HepG2 (cell line): ENCODE data around the gene TRH. TPM values are rescaled to one million over a fixed set of nuclear protein-coding genes. Genes with fewer than 3 reads are reported as not detected.

Source experiments
- FOXA3 ChIP-seq: IDR thresholded peaks from 2 replicates; pipeline ENCODE4 v1.6.1; 2016; ENCODE audit warnings: missing genetic modification reagents, missing compliant biosample characterization
- FOXK2 ChIP-seq: fragments of 450-650 bp; IDR thresholded peaks from 2 replicates; pipeline ENCODE4 v1.6.1; 2016
- GATAD2A ChIP-seq: IDR thresholded peaks from 2 replicates; pipeline ENCODE4 v1.6.1; 2016
- IRX3 ChIP-seq: sonication (generic); formaldehyde crosslinking; IDR thresholded peaks from 2 replicates; pipeline ENCODE4 v1.8.1; 2023; ENCODE audit warnings: mild to moderate bottlenecking, low read depth, missing genetic modification reagents, borderline replicate concordance
- KDM5A ChIP-seq: fragments of 200-600 bp; sonication (generic); IDR thresholded peaks from 2 replicates; pipeline ENCODE4 v1.7.0; 2018; ENCODE audit warnings: antibody characterized with exemption, mild to moderate bottlenecking, low read length, borderline replicate concordance
- KIAA2018 ChIP-seq: sonication (generic); formaldehyde crosslinking; IDR thresholded peaks from 2 replicates; pipeline ENCODE4 v1.5.0; 2020; ENCODE audit warnings: mild to moderate bottlenecking, missing genetic modification reagents, borderline replicate concordance
- KLF13 ChIP-seq: sonication (generic); formaldehyde crosslinking; IDR thresholded peaks from 2 replicates; pipeline ENCODE4 v1.4.0; 2020; ENCODE audit warnings: mild to moderate bottlenecking, missing genetic modification reagents
- MTERF4 ChIP-seq: sonication (generic); formaldehyde crosslinking; IDR thresholded peaks from 2 replicates; pipeline ENCODE4 v1.8.0; 2023; ENCODE audit warnings: mild to moderate bottlenecking, missing genetic modification reagents
- PCBP1 ChIP-seq: fragments of 200-400 bp; formaldehyde crosslinking; IDR thresholded peaks from 2 replicates; pipeline ENCODE4 v1.6.1; 2017; ENCODE audit warnings: mild to moderate bottlenecking, low read depth, low read length, borderline replicate concordance
- RARA ChIP-seq: IDR thresholded peaks from 2 replicates; pipeline ENCODE4 v1.6.1; 2016; ENCODE audit warnings: missing genetic modification reagents, missing compliant biosample characterization
- RFXANK ChIP-seq: IDR thresholded peaks from 2 replicates; pipeline ENCODE4 v1.6.1; 2016
- TCF7L2 ChIP-seq: IDR thresholded peaks from 2 replicates; pipeline ENCODE4 v1.6.1; 2011; ENCODE audit warnings: mild to moderate bottlenecking, low read depth, low read length, moderate library complexity
- ZNF441 ChIP-seq: sonication (generic); formaldehyde crosslinking; IDR thresholded peaks from 2 replicates; pipeline ENCODE4 v1.7.0; 2021; ENCODE audit warnings: missing genetic modification reagents, borderline replicate concordance
- ZNF569 ChIP-seq: sonication (generic); formaldehyde crosslinking; IDR thresholded peaks from 2 replicates; pipeline ENCODE4 v1.5.0; 2020; ENCODE audit warnings: mild to moderate bottlenecking, missing genetic modification reagents, moderate library complexity, borderline replicate concordance
- ZNF740 ChIP-seq: sonication (generic); formaldehyde crosslinking; IDR thresholded peaks from 2 replicates; pipeline ENCODE4 v1.4.0; 2020; ENCODE audit warnings: missing genetic modification reagents
- ZNF75D ChIP-seq: sonication (generic); formaldehyde crosslinking; IDR thresholded peaks from 2 replicates; pipeline ENCODE4 v1.8.1; 2023; ENCODE audit warnings: missing genetic modification reagents, mild to moderate bottlenecking, borderline replicate concordance
- ZNF878 ChIP-seq: sonication (generic); formaldehyde crosslinking; IDR thresholded peaks from 2 replicates; pipeline ENCODE4 v1.8.1; 2023; ENCODE audit warnings: mild to moderate bottlenecking, missing genetic modification reagents, moderate library complexity
- polyA plus RNA-seq, 8 experiments: library from polyadenylated mRNA; depleted of rRNA in 3 of 8; stranded (reverse) in 7 of 8; unstranded in 1 of 8; fragments of >200 nt; fragmentation: Illumina TruSeq in 4 of 8; extraction: Trizol in 4 of 8; gene quantifications; 2 replicates each; pipeline versions ENCODE4 v1.2.1 to v1.2.3, GENCODE V29; 2011 to 2016; ENCODE audit warnings: low read depth in 4 of 8, missing spikeins in 1 of 8, mixed read lengths in 1 of 8; ENCODE audit not compliant: insufficient read depth in 1 of 8
- total RNA-seq, 5 experiments: library from RNA; depleted of rRNA; stranded (reverse); fragments of >200 nt; fragmentation: Illumina TruSeq; extraction: Trizol; gene quantifications; 2 replicates each; pipeline ENCODE4 v1.2.3, GENCODE V29; 2016; ENCODE audit warnings: low read depth in 1 of 5
- TF ChIP-seq, protein P1 (sequence below): sonication (generic); formaldehyde crosslinking; IDR thresholded peaks from 2 replicates; pipeline ENCODE4 v1.5.1; 2020; ENCODE audit warnings: missing genetic modification reagents, mild to moderate bottlenecking, borderline replicate concordance
- TF ChIP-seq, protein P2 (sequence below): sonication (generic); formaldehyde crosslinking; IDR thresholded peaks from 2 replicates; pipeline ENCODE4 v1.4.0; 2020; ENCODE audit warnings: missing genetic modification reagents

TRH gene
- total and polyA plus RNA-seq, 2 of the 13 experiments (the other 11 are each of a cell fraction or from before 2014, with no cell fraction given): not detected

- TF ChIP-seq ZNF878 (CRISPR knock-in tag) (peak; percentile 65; the same call in 1 of the 2 replicates), ZNF441 (no peak), ZNF75D (CRISPR knock-in tag) (no peak), FOXK2 (no peak), MTERF4 (CRISPR knock-in tag) (no peak), FOXA3 (0 out of 2 replicates have a peak, but pooled peaks have one; percentile 7), RARA (CRISPR knock-in tag) (0 out of 2 replicates have a peak, but pooled peaks have one; percentile 12), GATAD2A (CRISPR knock-in tag) (peak; percentile 36; the same call in 1 of the 2 replicates), KLF13 (CRISPR knock-in tag) (no peak), KDM5A (no peak), RFXANK (CRISPR knock-in tag) (no peak; the same call in 1 of the 2 replicates), IRX3 (CRISPR knock-in tag) (no peak), KIAA2018 (CRISPR knock-in tag) (no peak), ZNF740 (CRISPR knock-in tag) (no peak), PCBP1 (no peak), ZNF569 (no peak), TCF7L2 (no peak)
- TF ChIP-seq, protein P1, sequence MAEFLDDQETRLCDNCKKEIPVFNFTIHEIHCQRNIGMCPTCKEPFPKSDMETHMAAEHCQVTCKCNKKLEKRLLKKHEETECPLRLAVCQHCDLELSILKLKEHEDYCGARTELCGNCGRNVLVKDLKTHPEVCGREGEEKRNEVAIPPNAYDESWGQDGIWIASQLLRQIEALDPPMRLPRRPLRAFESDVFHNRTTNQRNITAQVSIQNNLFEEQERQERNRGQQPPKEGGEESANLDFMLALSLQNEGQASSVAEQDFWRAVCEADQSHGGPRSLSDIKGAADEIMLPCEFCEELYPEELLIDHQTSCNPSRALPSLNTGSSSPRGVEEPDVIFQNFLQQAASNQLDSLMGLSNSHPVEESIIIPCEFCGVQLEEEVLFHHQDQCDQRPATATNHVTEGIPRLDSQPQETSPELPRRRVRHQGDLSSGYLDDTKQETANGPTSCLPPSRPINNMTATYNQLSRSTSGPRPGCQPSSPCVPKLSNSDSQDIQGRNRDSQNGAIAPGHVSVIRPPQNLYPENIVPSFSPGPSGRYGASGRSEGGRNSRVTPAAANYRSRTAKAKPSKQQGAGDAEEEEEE: no peak
- TF ChIP-seq, protein P2, sequence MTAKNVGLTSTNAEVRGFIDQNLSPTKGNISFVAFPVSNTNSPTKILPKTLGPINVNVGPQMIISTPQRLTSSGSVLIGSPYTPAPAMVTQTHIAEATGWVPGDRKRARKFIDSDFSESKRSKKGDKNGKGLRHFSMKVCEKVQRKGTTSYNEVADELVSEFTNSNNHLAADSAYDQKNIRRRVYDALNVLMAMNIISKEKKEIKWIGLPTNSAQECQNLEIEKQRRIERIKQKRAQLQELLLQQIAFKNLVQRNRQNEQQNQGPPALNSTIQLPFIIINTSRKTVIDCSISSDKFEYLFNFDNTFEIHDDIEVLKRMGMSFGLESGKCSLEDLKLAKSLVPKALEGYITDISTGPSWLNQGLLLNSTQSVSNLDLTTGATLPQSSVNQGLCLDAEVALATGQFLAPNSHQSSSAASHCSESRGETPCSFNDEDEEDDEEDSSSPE (CRISPR knock-in tag): peak; percentile 71
Measured at GRCh38 chr3:129936757-129937156, 37.8 kb upstream of the TRH start (continued).
